ENCODE data around the gene NKIRAS2. TPM values are rescaled to one million over a fixed set of nuclear protein-coding genes. Genes with fewer than 3 reads are reported as not detected.

The NKIRAS2 gene
- polyA plus RNA-seq, 1 of the 3 experiments (the other 2 are of a cell fraction) = 91.8 TPM

DNA sequence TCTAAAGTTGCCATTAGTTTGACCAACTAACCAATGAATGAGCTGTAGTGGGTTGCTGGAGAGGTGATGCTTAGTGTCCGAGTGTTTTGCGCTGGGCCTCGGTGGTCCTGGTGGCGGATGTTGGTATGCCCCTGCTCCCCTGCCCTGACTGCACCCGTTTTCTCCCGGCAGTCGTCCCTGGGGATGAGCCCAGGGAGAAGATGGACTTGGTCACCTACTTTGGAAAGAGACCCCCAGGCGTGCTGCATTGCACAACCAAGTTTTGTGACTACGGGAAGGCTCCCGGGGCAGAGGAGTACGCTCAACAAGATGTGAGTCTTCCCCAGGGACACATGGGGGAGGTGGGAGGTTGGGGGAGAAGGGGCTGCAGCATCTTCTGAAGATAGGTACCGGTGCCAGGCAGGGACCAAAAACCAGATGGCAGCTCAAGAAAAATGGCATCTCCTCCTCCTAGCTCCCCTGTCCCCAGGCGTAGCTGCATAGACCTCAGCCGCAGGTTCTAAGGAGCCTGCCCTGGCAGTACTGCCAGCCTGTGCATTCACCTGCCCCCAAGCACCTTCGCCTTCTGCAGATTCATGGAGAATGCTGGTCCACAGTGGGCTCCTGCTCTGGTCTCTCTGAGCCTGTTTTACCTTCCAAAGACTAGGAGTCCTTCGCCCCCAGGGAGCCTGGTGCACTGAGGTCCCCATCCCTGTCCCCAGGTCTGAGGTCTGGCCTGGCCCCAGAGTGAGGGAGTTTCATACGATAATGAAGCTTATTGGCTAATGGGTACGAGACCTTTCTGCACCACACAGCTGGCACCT lies 48.0 kb upstream of the NKIRAS2 start:
- POLR2A ChIA-PET = interaction anchor here (1.5 to 1.8 kb wide), 2 partner anchors 11 to 45 kb away, joined by 3 to 19 read pairs; partner anchors contain the start of gene DNAJC7
- no peak overlapping the region for H3K9ac ChIP-seq
- CTCF ChIA-PET = interaction anchor here (0.7 to 5.4 kb wide), 6 partner anchors 11 to 185 kb away, joined by 3 to 47 read pairs (median 3); partner anchors contain the start of genes DNAJC7 and JUP
- no peak for TF ChIP-seq TEAD4 (IDR thresholded peaks at IDR 0.05; ENCODE audit: borderline replicate concordance, insufficient read depth)
- TF ChIP-seq EP300 (IDR thresholded peaks at IDR 0.05; ENCODE audit: borderline replicate concordance in 1 of 2, low read depth in 1 of 2, low read length in 1 of 2) = no peak
- TF ChIP-seq, protein P1, sequence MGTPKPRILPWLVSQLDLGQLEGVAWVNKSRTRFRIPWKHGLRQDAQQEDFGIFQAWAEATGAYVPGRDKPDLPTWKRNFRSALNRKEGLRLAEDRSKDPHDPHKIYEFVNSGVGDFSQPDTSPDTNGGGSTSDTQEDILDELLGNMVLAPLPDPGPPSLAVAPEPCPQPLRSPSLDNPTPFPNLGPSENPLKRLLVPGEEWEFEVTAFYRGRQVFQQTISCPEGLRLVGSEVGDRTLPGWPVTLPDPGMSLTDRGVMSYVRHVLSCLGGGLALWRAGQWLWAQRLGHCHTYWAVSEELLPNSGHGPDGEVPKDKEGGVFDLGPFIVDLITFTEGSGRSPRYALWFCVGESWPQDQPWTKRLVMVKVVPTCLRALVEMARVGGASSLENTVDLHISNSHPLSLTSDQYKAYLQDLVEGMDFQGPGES (IDR thresholded peaks at IDR 0.05; ENCODE audit: low read depth, low read length) = no peak
- TF ChIP-seq GATA2 (CRISPR knock-in tag; IDR thresholded peaks at IDR 0.05) = no peak
- TF ChIP-seq RCOR1 (IDR thresholded peaks at IDR 0.05; ENCODE audit: low read length) = no peak
- TF ChIP-seq, protein P2, sequence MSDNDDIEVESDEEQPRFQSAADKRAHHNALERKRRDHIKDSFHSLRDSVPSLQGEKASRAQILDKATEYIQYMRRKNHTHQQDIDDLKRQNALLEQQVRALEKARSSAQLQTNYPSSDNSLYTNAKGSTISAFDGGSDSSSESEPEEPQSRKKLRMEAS (IDR thresholded peaks at IDR 0.05; ENCODE audit: low read depth) = no peak
- TF ChIP-seq EZH2phosphoT487 (IDR thresholded peaks at IDR 0.05; ENCODE audit: borderline replicate concordance, low read depth) = no peak
- H3K9me3 ChIP-seq = no peaks in the 10 kb centered on the region
- H3K4me1 ChIP-seq (ENCODE audit: control insufficient read depth in 1 of 2, insufficient read depth in 2 of 2, low read depth in 1 of 2, low read length in 1 of 2) = peaks cover 0 to 72% of the 10 kb centered on the region in 2 experiments; a peak in 2 of 4 replicates
- no peak overlapping the region for H3K4me3 ChIP-seq (ENCODE audit: low read depth in 2 of 2, low read length in 1 of 2)
- 0 out of 2 replicates have a peak, but pooled peaks cover 8% of the 10 kb centered on the region for H4K20me1 ChIP-seq (ENCODE audit: insufficient read depth)
- H2AFZ ChIP-seq (ENCODE audit: low read depth) = no peak overlapping the region
- H3K79me2 ChIP-seq (ENCODE audit: insufficient read depth) = peaks cover 56% of the 10 kb centered on the region
- no peak overlapping the region for H3K4me2 ChIP-seq
- WGBS (ENCODE audit: low lambda C conversion rate) = 83% methylated on average over 10 of the region's 18 CpGs
- H3F3A ChIP-seq (replicated peaks; ENCODE audit: insufficient read depth) = peaks cover 8% of the 10 kb centered on the region
- peaks cover 44 to 70% of the 10 kb centered on the region in 2 experiments for H3K36me3 ChIP-seq (replicated peaks in 1 of 2; ENCODE audit: control insufficient read depth in 1 of 2, insufficient read depth in 2 of 2, low read length in 1 of 2)
- H3K27me3 ChIP-seq (ENCODE audit: insufficient read depth) = no peaks in the 10 kb centered on the region
- no peaks in the 10 kb centered on the region for H3K9me2 ChIP-seq
- peak overlapping the region in 1 of 2 experiments; percentile 92; a peak in 2 of 4 replicates for H3K27ac ChIP-seq (ENCODE audit: low read depth in 2 of 2, low read length in 1 of 2)
- DNase-seq = no peak

DNA sequence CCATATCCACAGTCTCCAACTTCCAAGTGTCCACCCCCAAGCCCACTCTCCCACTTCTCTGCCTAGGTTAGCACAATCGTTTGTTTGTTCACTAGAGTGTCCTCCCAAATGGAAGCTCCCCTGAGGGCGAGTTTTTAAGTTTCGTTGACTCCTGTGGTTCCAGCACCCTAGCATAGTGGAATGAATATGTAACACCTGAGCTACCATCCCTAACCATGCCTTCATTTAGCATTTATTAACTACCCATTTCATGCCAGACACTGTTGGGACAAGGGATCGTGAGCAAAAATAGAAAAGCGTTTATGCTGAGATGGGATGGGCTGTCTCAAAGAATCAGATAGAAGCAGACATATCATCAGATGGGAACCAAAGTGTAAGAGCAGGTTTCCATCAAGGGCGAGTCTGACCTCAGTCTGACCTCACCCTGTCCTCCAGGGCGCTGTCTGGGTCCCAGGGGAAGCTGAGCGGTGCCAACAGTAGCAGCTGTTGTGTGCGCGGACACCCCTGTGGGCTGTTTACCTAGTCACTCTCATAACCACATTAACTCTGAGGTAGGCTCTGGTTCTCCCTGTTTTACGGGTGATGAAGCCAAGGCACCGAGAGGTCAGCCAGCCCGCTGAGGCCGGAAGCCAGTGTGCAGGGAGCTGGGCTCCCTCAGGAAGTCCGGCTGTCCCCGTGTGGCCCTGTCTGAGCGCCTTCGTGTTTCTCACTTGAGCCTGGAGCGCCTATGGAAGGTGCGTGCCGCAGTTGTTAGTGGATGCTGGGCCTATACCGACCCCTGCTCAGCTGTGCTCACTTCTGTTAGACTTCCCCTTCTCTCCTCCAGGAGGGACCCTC lies 47.1 kb upstream of the NKIRAS2 start:
- no peak overlapping the region for H3K9ac ChIP-seq
- peaks cover 10% of the 10 kb centered on the region for H3F3A ChIP-seq (replicated peaks; ENCODE audit: insufficient read depth)
- peak overlapping the region in 1 of 2 experiments; percentile 92; a peak in 2 of 4 replicates for H3K27ac ChIP-seq (ENCODE audit: low read depth in 2 of 2, low read length in 1 of 2)
- H3K4me1 ChIP-seq (ENCODE audit: control insufficient read depth in 1 of 2, insufficient read depth in 2 of 2, low read depth in 1 of 2, low read length in 1 of 2) = peaks cover 0 to 66% of the 10 kb centered on the region in 2 experiments; a peak in 2 of 4 replicates
- H3K36me3 ChIP-seq (replicated peaks in 1 of 2; ENCODE audit: control insufficient read depth in 1 of 2, insufficient read depth in 2 of 2, low read length in 1 of 2) = peaks cover 52 to 78% of the 10 kb centered on the region in 2 experiments
- H3K9me2 ChIP-seq = no peaks in the 10 kb centered on the region
- H3K4me2 ChIP-seq = no peak overlapping the region
- WGBS (ENCODE audit: low lambda C conversion rate) = 74% methylated on average over 12 of the region's 22 CpGs
- H3K4me3 ChIP-seq (ENCODE audit: low read depth in 2 of 2, low read length in 1 of 2) = no peak overlapping the region; a peak in 1 of 4 replicates
- DNase-seq = peak; percentile 72
- H3K9me3 ChIP-seq = no peaks in the 10 kb centered on the region
- CTCF ChIA-PET = interaction anchor here (0.7 to 5.4 kb wide), 9 partner anchors 10 to 186 kb away, joined by 3 to 47 read pairs (median 3); partner anchors contain the start of genes DNAJC7, JUP and NKIRAS2
- POLR2A ChIA-PET = interaction anchor here (1.1 to 1.8 kb wide), 5 partner anchors 10 to 44 kb away, joined by 3 to 19 read pairs (median 4); partner anchors contain the start of gene DNAJC7
- H4K20me1 ChIP-seq (ENCODE audit: insufficient read depth) = 0 out of 2 replicates have a peak, but pooled peaks cover 8% of the 10 kb centered on the region
- no peaks in the 10 kb centered on the region for H3K27me3 ChIP-seq (ENCODE audit: insufficient read depth)
- H2AFZ ChIP-seq (ENCODE audit: low read depth) = no peak overlapping the region
- H3K79me2 ChIP-seq (ENCODE audit: insufficient read depth) = peaks cover 48% of the 10 kb centered on the region
- TF ChIP-seq, protein P3, sequence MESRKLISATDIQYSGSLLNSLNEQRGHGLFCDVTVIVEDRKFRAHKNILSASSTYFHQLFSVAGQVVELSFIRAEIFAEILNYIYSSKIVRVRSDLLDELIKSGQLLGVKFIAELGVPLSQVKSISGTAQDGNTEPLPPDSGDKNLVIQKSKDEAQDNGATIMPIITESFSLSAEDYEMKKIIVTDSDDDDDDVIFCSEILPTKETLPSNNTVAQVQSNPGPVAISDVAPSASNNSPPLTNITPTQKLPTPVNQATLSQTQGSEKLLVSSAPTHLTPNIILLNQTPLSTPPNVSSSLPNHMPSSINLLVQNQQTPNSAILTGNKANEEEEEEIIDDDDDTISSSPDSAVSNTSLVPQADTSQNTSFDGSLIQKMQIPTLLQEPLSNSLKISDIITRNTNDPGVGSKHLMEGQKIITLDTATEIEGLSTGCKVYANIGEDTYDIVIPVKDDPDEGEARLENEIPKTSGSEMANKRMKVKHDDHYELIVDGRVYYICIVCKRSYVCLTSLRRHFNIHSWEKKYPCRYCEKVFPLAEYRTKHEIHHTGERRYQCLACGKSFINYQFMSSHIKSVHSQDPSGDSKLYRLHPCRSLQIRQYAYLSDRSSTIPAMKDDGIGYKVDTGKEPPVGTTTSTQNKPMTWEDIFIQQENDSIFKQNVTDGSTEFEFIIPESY (IDR thresholded peaks at IDR 0.05; ENCODE audit: borderline replicate concordance, low read depth) = no peak
- no peak for TF ChIP-seq SIN3A (IDR thresholded peaks at IDR 0.05; ENCODE audit: borderline replicate concordance, low read depth, low read length)
- TF ChIP-seq EP300 (IDR thresholded peaks at IDR 0.05; ENCODE audit: borderline replicate concordance in 1 of 2, low read depth in 1 of 2, low read length in 1 of 2) = peak in 1 of 2 experiments; percentile 52; a peak in 2 of 4 replicates
- TF ChIP-seq CHD2 (IDR thresholded peaks at IDR 0.05; ENCODE audit: low read length, partially characterized antibody) = peak; percentile 30
- TF ChIP-seq, protein P4, sequence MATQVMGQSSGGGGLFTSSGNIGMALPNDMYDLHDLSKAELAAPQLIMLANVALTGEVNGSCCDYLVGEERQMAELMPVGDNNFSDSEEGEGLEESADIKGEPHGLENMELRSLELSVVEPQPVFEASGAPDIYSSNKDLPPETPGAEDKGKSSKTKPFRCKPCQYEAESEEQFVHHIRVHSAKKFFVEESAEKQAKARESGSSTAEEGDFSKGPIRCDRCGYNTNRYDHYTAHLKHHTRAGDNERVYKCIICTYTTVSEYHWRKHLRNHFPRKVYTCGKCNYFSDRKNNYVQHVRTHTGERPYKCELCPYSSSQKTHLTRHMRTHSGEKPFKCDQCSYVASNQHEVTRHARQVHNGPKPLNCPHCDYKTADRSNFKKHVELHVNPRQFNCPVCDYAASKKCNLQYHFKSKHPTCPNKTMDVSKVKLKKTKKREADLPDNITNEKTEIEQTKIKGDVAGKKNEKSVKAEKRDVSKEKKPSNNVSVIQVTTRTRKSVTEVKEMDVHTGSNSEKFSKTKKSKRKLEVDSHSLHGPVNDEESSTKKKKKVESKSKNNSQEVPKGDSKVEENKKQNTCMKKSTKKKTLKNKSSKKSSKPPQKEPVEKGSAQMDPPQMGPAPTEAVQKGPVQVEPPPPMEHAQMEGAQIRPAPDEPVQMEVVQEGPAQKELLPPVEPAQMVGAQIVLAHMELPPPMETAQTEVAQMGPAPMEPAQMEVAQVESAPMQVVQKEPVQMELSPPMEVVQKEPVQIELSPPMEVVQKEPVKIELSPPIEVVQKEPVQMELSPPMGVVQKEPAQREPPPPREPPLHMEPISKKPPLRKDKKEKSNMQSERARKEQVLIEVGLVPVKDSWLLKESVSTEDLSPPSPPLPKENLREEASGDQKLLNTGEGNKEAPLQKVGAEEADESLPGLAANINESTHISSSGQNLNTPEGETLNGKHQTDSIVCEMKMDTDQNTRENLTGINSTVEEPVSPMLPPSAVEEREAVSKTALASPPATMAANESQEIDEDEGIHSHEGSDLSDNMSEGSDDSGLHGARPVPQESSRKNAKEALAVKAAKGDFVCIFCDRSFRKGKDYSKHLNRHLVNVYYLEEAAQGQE (IDR thresholded peaks at IDR 0.05; ENCODE audit: low read depth, low read length) = no peak
- TF ChIP-seq RAD21 (IDR thresholded peaks at IDR 0.05; ENCODE audit: low read length) = no peak
- no peak for TF ChIP-seq TCF12 (IDR thresholded peaks at IDR 0.05)

All from SK-N-SH (cell line).